Uterus (tissue), 2 donors: ENCODE data around the gene ST8SIA1.

Experiments used
- POLR2A ChIP-seq, 2 donors: fragments of 450-650 bp; IDR thresholded peaks; one replicate each; pipeline ENCODE4 v1.6.1; 2016; ENCODE audit warnings: antibody characterized with exemption in 2 of 2, mild to moderate bottlenecking in 1 of 2, moderate library complexity in 1 of 2
- TF ChIP-seq, protein P1 (sequence below), 4 experiments: fragments of 200-600 bp in 2 of 4; fragments of 450-650 bp in 2 of 4; sonication (generic) in 2 of 4; IDR thresholded peaks; one replicate each; pipeline ENCODE4 v1.5.1; 2016 to 2019; ENCODE audit warnings: antibody characterized with exemption in 4 of 4, mild to moderate bottlenecking in 2 of 4, moderate library complexity in 1 of 4

DNA sequence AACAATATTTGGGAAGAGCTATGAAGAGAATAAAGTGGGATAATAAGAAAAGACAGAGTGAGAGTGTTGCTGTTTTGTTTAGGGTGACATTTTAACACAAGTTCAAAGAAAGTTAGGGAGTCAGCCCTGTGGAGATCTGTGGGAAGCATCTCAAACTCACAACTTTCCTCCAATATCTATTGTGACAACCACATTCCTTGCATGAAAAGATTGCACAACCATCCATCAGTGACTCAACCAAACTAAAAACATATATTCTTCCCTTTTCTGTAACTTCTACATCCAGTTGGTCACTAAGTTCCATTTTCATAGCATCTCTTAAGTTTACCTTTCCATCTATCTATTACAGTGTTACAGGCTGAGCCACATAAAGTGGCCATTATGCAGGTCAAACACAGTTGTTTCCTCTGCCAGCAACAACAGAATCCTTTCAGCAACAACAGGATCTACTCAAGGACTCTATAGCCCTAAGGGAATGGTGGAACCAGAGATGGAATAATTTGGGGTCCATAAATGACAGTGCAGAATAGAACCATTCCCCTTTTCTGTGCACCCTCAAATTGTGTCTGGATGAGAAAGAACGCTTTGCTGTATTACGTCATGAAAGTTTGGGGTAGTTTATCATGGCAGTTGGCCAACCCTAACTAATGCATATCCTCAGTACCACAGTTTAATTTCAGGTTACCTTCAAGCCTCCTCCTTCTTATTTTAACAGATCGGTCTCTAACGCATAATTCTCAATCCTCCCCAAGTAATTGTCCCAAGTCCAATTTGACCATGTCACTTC is 118.8 kb downstream of the ST8SIA1 start:
- TF ChIP-seq, protein P1, sequence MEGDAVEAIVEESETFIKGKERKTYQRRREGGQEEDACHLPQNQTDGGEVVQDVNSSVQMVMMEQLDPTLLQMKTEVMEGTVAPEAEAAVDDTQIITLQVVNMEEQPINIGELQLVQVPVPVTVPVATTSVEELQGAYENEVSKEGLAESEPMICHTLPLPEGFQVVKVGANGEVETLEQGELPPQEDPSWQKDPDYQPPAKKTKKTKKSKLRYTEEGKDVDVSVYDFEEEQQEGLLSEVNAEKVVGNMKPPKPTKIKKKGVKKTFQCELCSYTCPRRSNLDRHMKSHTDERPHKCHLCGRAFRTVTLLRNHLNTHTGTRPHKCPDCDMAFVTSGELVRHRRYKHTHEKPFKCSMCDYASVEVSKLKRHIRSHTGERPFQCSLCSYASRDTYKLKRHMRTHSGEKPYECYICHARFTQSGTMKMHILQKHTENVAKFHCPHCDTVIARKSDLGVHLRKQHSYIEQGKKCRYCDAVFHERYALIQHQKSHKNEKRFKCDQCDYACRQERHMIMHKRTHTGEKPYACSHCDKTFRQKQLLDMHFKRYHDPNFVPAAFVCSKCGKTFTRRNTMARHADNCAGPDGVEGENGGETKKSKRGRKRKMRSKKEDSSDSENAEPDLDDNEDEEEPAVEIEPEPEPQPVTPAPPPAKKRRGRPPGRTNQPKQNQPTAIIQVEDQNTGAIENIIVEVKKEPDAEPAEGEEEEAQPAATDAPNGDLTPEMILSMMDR (IDR thresholded peaks at IDR 0.05): no peak
- TF ChIP-seq POLR2A (IDR thresholded peaks at IDR 0.05): no peak
